ENCODE measurements around the gene RALGPS2. TPM values are rescaled to one million over a fixed set of nuclear protein-coding genes. Genes with fewer than 3 reads are reported as not detected.

The RALGPS2 gene
- total and polyA plus RNA-seq, 12 donors = 1.4 to 12.8 (median 7.4) TPM

GRCh38 chr1:178688244-178688643, 36.8 kb upstream of the RALGPS2 start:
- TF ChIP-seq CTCF (IDR thresholded peaks at IDR 0.05) = no peak
- no peak overlapping the region for H3K4me3 ChIP-seq
- no peaks in the 10 kb centered on the region for H3K27me3 ChIP-seq
- peak overlapping the region in 1 of 10 donors; percentile 4 for H3K27ac ChIP-seq
- H3K36me3 ChIP-seq = no peaks in the 10 kb centered on the region
- intact Hi-C loops (cut with DNase I) = no loop called here
- peaks cover 0 to 16% (median 0%) of the 10 kb centered on the region in 9 donors for H3K4me1 ChIP-seq
- DNase-seq = no peak
- no peaks in the 10 kb centered on the region for H3K9me3 ChIP-seq
- WGBS, 2 donors = 62 to 79% methylated on average over 2 of the region's 2 CpGs
- peak in 3 of 8 donors; percentile 46 to 88 (median 64) for ATAC-seq

GRCh38 chr1:178689769-178690168, 35.3 kb upstream of the RALGPS2 start:
- Histone ChIP-seq H3K27ac (no peak overlapping the region), H3K27me3 (no peaks in the 10 kb centered on the region), H3K4me1 (peaks cover 0 to 13% (median 0%) of the 10 kb centered on the region in 9 donors), H3K4me3 (no peak overlapping the region), H3K36me3 (no peaks in the 10 kb centered on the region), H3K9me3 (no peaks in the 10 kb centered on the region)
- 54 to 59% methylated on average over 2 of the region's 2 CpGs for WGBS, 2 donors
- ATAC-seq (no peak), DNase-seq (no peak)
- no peak for TF ChIP-seq CTCF (IDR thresholded peaks at IDR 0.05)
- intact Hi-C loops (cut with DNase I) = no loop called here

GRCh38 chr1:178690496-178690895, 34.5 kb upstream of the RALGPS2 start:
- no peak for TF ChIP-seq CTCF (IDR thresholded peaks at IDR 0.05)
- H3K4me3 ChIP-seq = no peak overlapping the region
- peaks cover 0 to 9% (median 0%) of the 10 kb centered on the region in 9 donors for H3K4me1 ChIP-seq
- no peaks in the 10 kb centered on the region for H3K9me3 ChIP-seq
- H3K36me3 ChIP-seq = no peaks in the 10 kb centered on the region
- 65 to 68% methylated on average over 5 of the region's 5 CpGs for WGBS, 2 donors
- ATAC-seq = no peak
- no peak for DNase-seq
- no peaks in the 10 kb centered on the region for H3K27me3 ChIP-seq
- intact Hi-C loops (cut with DNase I) = no loop called here
- H3K27ac ChIP-seq = no peak overlapping the region

- Histone ChIP-seq H3K4me3 (no peak overlapping the region), H3K36me3 (no peaks in the 10 kb centered on the region), H3K27me3 (no peaks in the 10 kb centered on the region), H3K4me1 (peaks cover 0 to 9% (median 0%) of the 10 kb centered on the region in 9 donors), H3K27ac (no peak overlapping the region), H3K9me3 (no peaks in the 10 kb centered on the region)
- WGBS, 2 donors = 94% methylated on average over 5 of the region's 5 CpGs
- DNase-seq (no peak), ATAC-seq (no peak)
- no peak for TF ChIP-seq CTCF (IDR thresholded peaks at IDR 0.05)
- intact Hi-C loops (cut with DNase I) = no loop called here
These were observed 32.3 kb upstream of the RALGPS2 start for GRCh38 chr1:178692564-178693327.

Measured in heart right ventricle (tissue), 16 donors.